H1 (cell line): ENCODE measurements around the gene CIB4. TPM values are rescaled to one million over a fixed set of nuclear protein-coding genes. Genes with fewer than 3 reads are reported as not detected.
A peak's percentile ranks its signal among the peaks of the same experiment; 100 is the strongest.

Source experiments
- CTCF ChIA-PET: fragments of 300-600 bp; sonication (Branson Sonifier 250); formaldehyde crosslinking; loops from one replicate; lab custom pipeline; 2021; ENCODE audit not compliant: partially characterized antibody; lab: Charles Lee
- POLR2A ChIA-PET: fragments of 300-600 bp; sonication (Branson Sonifier 250); formaldehyde crosslinking; loops from one replicate; lab custom pipeline; 2021; ENCODE audit warnings: inconsistent platforms; ENCODE audit not compliant: partially characterized antibody; lab: Charles Lee
- DNase-seq, 2 experiments: peaks; one replicate each; pipeline versions ENCODE4 v3.0.0 to v3.0.0-alpha.2; 2010 to 2022; ENCODE audit warnings: low spot score in 2 of 2, low read depth in 1 of 2, mixed read lengths in 1 of 2
- FAIRE-seq: peaks from 2 replicates; lab custom pipeline; 2011; peaks lifted over from hg19 to GRCh38; lab: Jason Lieb, UNC
- H2AFZ ChIP-seq: 2 replicates; pipeline ENCODE4 v1.8.1; 2012; ENCODE audit warnings: low read length, inconsistent platforms
- H2AK5ac ChIP-seq: 2 replicates; pipeline ENCODE4 v1.6.1; 2013; ENCODE audit warnings: low read depth, low read length
- H2BK120ac ChIP-seq: replicated peaks from 2 replicates; pipeline ENCODE3; 2013; ENCODE audit warnings: low read depth, low read length, inconsistent platforms
- H2BK12ac ChIP-seq: 2 replicates; pipeline ENCODE4 v1.6.1; 2013; ENCODE audit warnings: low read depth, low read length
- H2BK15ac ChIP-seq: 2 replicates; pipeline ENCODE4 v1.6.1; 2013; ENCODE audit warnings: low read length
- H2BK20ac ChIP-seq: 2 replicates; pipeline ENCODE4 v1.6.1; 2013; ENCODE audit warnings: low read length
- H2BK5ac ChIP-seq: 2 replicates; pipeline ENCODE4 v1.6.1; 2013; ENCODE audit warnings: low read depth, low read length
- H3K14ac ChIP-seq: 2 replicates; pipeline ENCODE4 v1.6.1; 2013; ENCODE audit warnings: inconsistent platforms; ENCODE audit not compliant: insufficient read length
- H3K18ac ChIP-seq: 2 replicates; pipeline ENCODE4 v1.6.1; 2013; ENCODE audit warnings: low read length; ENCODE audit errors: extremely low read depth
- H3K23ac ChIP-seq: 2 replicates; pipeline ENCODE4 v1.6.1; 2013; ENCODE audit warnings: inconsistent platforms; ENCODE audit not compliant: insufficient read length
- H3K23me2 ChIP-seq: 2 replicates; pipeline ENCODE4 v1.6.1; 2013; ENCODE audit warnings: low read depth, low read length
- H3K27ac ChIP-seq: 2 replicates; pipeline ENCODE4 v1.6.1; 2011; ENCODE audit warnings: low read depth, low read length, inconsistent platforms
- H3K27me3 ChIP-seq, 4 experiments: replicated peaks in 1 of 4; 1 replicate in 1 of 4; 2 replicates in 3 of 4; pipeline versions ENCODE4 v1.6.1 to v1.8.1; 2011 to 2013; ENCODE audit warnings: low read length in 3 of 4, mild to moderate bottlenecking in 3 of 4, inconsistent platforms in 2 of 4, mixed read lengths in 2 of 4, moderate library complexity in 1 of 4; ENCODE audit not compliant: control insufficient read depth in 3 of 4, insufficient read depth in 3 of 4; ENCODE audit errors: extremely low read depth in 1 of 4
- H3K36me3 ChIP-seq, 4 experiments: 2 replicates each; pipeline versions ENCODE4 v1.6.1 to v1.8.1; 2011 to 2013; ENCODE audit warnings: mild to moderate bottlenecking in 4 of 4, low read length in 3 of 4, moderate library complexity in 2 of 4, control low read depth in 1 of 4, inconsistent platforms in 1 of 4; ENCODE audit not compliant: insufficient read depth in 4 of 4, control insufficient read depth in 2 of 4
- H3K4ac ChIP-seq: replicated peaks from 2 replicates; pipeline ENCODE3; 2013; ENCODE audit warnings: low read length, low read depth, mixed read lengths, inconsistent platforms; ENCODE audit not compliant: insufficient read length
- H3K4me1 ChIP-seq, 4 experiments: replicated peaks in 1 of 4; 1 replicate in 1 of 4; 2 replicates in 3 of 4; pipeline versions ENCODE4 v1.6.1 to v1.8.1; 2011 to 2013; ENCODE audit warnings: low read length in 3 of 4, inconsistent platforms in 2 of 4, mixed read lengths in 1 of 4; ENCODE audit not compliant: insufficient read depth in 4 of 4, control insufficient read depth in 3 of 4
- H3K4me2 ChIP-seq, 2 experiments: 2 replicates each; pipeline versions ENCODE4 v1.6.1 to v1.8.1; 2011 to 2013; ENCODE audit warnings: low read depth in 2 of 2, low read length in 2 of 2, control low read depth in 1 of 2, inconsistent platforms in 1 of 2, mild to moderate bottlenecking in 1 of 2; ENCODE audit not compliant: insufficient read depth in 1 of 2
- H3K4me3 ChIP-seq, 4 experiments: fragments of 200-600, 300-600 bp in 1 of 4; sonication (generic), shearing (Covaris generic), sonication (Bioruptor Twin) in 1 of 4; 2 replicates each; pipeline versions ENCODE4 v1.5.1 to v1.8.1; 2011 to 2016; ENCODE audit warnings: low read length in 4 of 4, low read depth in 3 of 4, control low read depth in 2 of 4, inconsistent platforms in 2 of 4, mild to moderate bottlenecking in 2 of 4, mixed read lengths in 1 of 4, moderate library complexity in 1 of 4; ENCODE audit not compliant: insufficient read depth in 2 of 4; ENCODE audit errors: extremely low read depth in 1 of 4
- H3K56ac ChIP-seq: replicated peaks from 2 replicates; pipeline ENCODE3; 2013; ENCODE audit warnings: low read depth, mild to moderate bottlenecking, mixed read lengths, low read length, inconsistent platforms; ENCODE audit not compliant: insufficient read length
- H3K79me1 ChIP-seq: 2 replicates; pipeline ENCODE4 v1.6.1; 2013; ENCODE audit warnings: low read depth, low read length, control low read depth
- H3K79me2 ChIP-seq, 2 experiments: 2 replicates each; pipeline versions ENCODE4 v1.6.1 to v1.8.1; 2012 to 2013; ENCODE audit warnings: low read length in 2 of 2, mild to moderate bottlenecking in 2 of 2, inconsistent platforms in 1 of 2; ENCODE audit not compliant: insufficient read depth in 2 of 2, control insufficient read depth in 1 of 2
- H3K9ac ChIP-seq, 4 experiments: replicated peaks in 1 of 4; 1 replicate in 1 of 4; 2 replicates in 3 of 4; pipeline versions ENCODE4 v1.6.1 to v1.8.1; 2011 to 2013; ENCODE audit warnings: low read depth in 3 of 4, low read length in 3 of 4, control low read depth in 2 of 4, mild to moderate bottlenecking in 2 of 4, moderate library complexity in 2 of 4, inconsistent platforms in 1 of 4; ENCODE audit errors: extremely low read depth in 1 of 4
- H3K9me3 ChIP-seq, 2 experiments: 2 replicates each; pipeline versions ENCODE4 v1.6.1 to v1.8.1; 2012 to 2013; ENCODE audit warnings: mild to moderate bottlenecking in 2 of 2, moderate library complexity in 2 of 2, control low read depth in 1 of 2, inconsistent platforms in 1 of 2, low read depth in 1 of 2, low read length in 1 of 2, mixed read lengths in 1 of 2; ENCODE audit not compliant: insufficient read depth in 2 of 2
- H4K20me1 ChIP-seq, 2 experiments: replicated peaks in 1 of 2; 2 replicates each; pipeline versions ENCODE3 to v1.8.1; 2011 to 2013; ENCODE audit warnings: inconsistent platforms in 2 of 2, low read length in 2 of 2, mild to moderate bottlenecking in 1 of 2; ENCODE audit not compliant: insufficient read depth in 2 of 2, control insufficient read depth in 1 of 2
- H4K5ac ChIP-seq: 2 replicates; pipeline ENCODE4 v1.6.1; 2013; ENCODE audit warnings: low read length, low read depth, mixed read lengths, inconsistent platforms; ENCODE audit not compliant: insufficient read length
- H4K8ac ChIP-seq: 2 replicates; pipeline ENCODE4 v1.8.0; 2013; ENCODE audit warnings: mild to moderate bottlenecking, moderate library complexity, low read length, inconsistent platforms; ENCODE audit not compliant: insufficient read depth; ENCODE audit errors: extremely low read depth
- H4K91ac ChIP-seq: replicated peaks from 2 replicates; pipeline ENCODE3; 2013; ENCODE audit warnings: low read length, mixed read lengths, inconsistent platforms; ENCODE audit not compliant: insufficient read length
- CHD1 ChIP-seq: IDR thresholded peaks from 2 replicates; pipeline ENCODE4 v1.6.1; 2012; ENCODE audit warnings: low read depth, low read length, improper control_type of control experiment
- CHD2 ChIP-seq: IDR thresholded peaks from 2 replicates; pipeline ENCODE4 v1.6.1; 2012; ENCODE audit warnings: low read length, improper control_type of control experiment
- CREB1 ChIP-seq: IDR thresholded peaks from 2 replicates; pipeline ENCODE4 v1.6.1; 2012; ENCODE audit warnings: inconsistent platforms
- GABPA ChIP-seq: IDR thresholded peaks from 2 replicates; pipeline ENCODE4 v1.6.1; 2011; ENCODE audit warnings: mild to moderate bottlenecking, low read length, moderate library complexity, borderline replicate concordance; ENCODE audit not compliant: insufficient read depth
- MAX ChIP-seq: IDR thresholded peaks from 2 replicates; pipeline ENCODE4 v1.6.1; 2012; ENCODE audit warnings: inconsistent platforms
- POLR2A ChIP-seq, 2 experiments: IDR thresholded peaks; 1 replicate in 1 of 2; 2 replicates in 1 of 2; pipeline ENCODE4 v1.6.1; 2011; ENCODE audit warnings: low read depth in 2 of 2, low read length in 2 of 2, mild to moderate bottlenecking in 2 of 2; ENCODE audit errors: control extremely low read depth in 1 of 2
- POLR2AphosphoS5 ChIP-seq: IDR thresholded peaks from 2 replicates; pipeline ENCODE4 v1.6.1; 2011; ENCODE audit warnings: low read depth, low read length
- RAD21 ChIP-seq, 2 experiments: IDR thresholded peaks in 1 of 2; conservative IDR thresholded peaks in 1 of 2; 2 replicates each; pipeline ENCODE4 v1.6.1; 2011; ENCODE audit warnings: low read depth in 2 of 2, low read length in 2 of 2, improper control_type of control experiment in 1 of 2, inconsistent platforms in 1 of 2, mild to moderate bottlenecking in 1 of 2, moderate library complexity in 1 of 2
- SIN3A ChIP-seq, 2 experiments: IDR thresholded peaks in 1 of 2; conservative IDR thresholded peaks in 1 of 2; 2 replicates each; pipeline ENCODE4 v1.6.1; 2011 to 2012; ENCODE audit warnings: low read length in 2 of 2, improper control_type of control experiment in 1 of 2, low read depth in 1 of 2, mild to moderate bottlenecking in 1 of 2
- SP1 ChIP-seq: IDR thresholded peaks from 2 replicates; pipeline ENCODE4 v1.6.1; 2011; ENCODE audit warnings: low read depth, low read length
- SP4 ChIP-seq: IDR thresholded peaks from 2 replicates; pipeline ENCODE4 v1.6.1; 2012; ENCODE audit warnings: low read length, inconsistent platforms
- SRF ChIP-seq: IDR thresholded peaks from 2 replicates; pipeline ENCODE4 v1.6.1; 2011; ENCODE audit warnings: mild to moderate bottlenecking, low read depth, low read length, moderate library complexity
- TBP ChIP-seq: IDR thresholded peaks from 2 replicates; pipeline ENCODE4 v1.6.1; 2011; ENCODE audit warnings: low read depth, low read length, improper control_type of control experiment
- ZNF274 ChIP-seq: IDR thresholded peaks from 2 replicates; pipeline ENCODE4 v1.7.0; 2012; ENCODE audit warnings: low read length, borderline replicate concordance; ENCODE audit errors: extremely low read depth
- WGBS, 2 experiments: shearing (Covaris generic) in 1 of 2; methylation state at CpG; one replicate each; pipeline versions ENCODE4 v1.1.6 to v1.1.7; 2013 to 2015; ENCODE audit warnings: low lambda C conversion rate in 2 of 2, mixed read lengths in 2 of 2, inconsistent platforms in 1 of 2, low coverage in 1 of 2, missing lambda C conversion rate in 1 of 2; ENCODE audit not compliant: insufficient replicate concordance in 2 of 2, insufficient coverage in 1 of 2, insufficient read length in 1 of 2; ENCODE audit errors: extremely low coverage in 1 of 2, missing lambda C conversion rate in 1 of 2; 5-methylcytosine and 5-hydroxymethylcytosine counted together
- polyA plus RNA-seq, 7 experiments: library from polyadenylated mRNA; depleted of rRNA in 3 of 7; stranded (reverse) in 5 of 7; unstranded in 2 of 7; fragments of >200 nt in 5 of 7; fragments of 200-250 nt in 2 of 7; gene quantifications; 1 replicate in 5 of 7; 2 replicates in 1 of 7; 4 replicates in 1 of 7; pipeline versions ENCODE4 v1.2.1 to v1.2.3, GENCODE V29; 2011 to 2013; ENCODE audit warnings: missing spikeins in 2 of 7, mixed read lengths in 2 of 7
- total RNA-seq: library from RNA; stranded (reverse); fragmentation: NEBNext Ultra II Directional; extraction: Animal tissue kit (Norgen Biotek cat#: 25700); gene quantifications from 2 replicates; pipeline ENCODE4 v1.2.1, GENCODE V29; 2021

The CIB4 gene
- total and polyA plus RNA-seq, 2 of the 8 experiments (the other 6 are each of a cell fraction or from before 2014, with no cell fraction given): not detected

GRCh38 chr2:26575836-26576564 lies 65.2 kb downstream of the CIB4 start:
- no peak for FAIRE-seq
- Histone ChIP-seq H3K56ac (no peak overlapping the region), H3K4me2 (no peak overlapping the region), H2BK5ac (no peak overlapping the region), H3K79me2 (no peaks in the 10 kb centered on the region), H4K91ac (no peak overlapping the region), H2AFZ (no peak overlapping the region), H3K27me3 (peaks cover 0 to 2% (median under 1%) of the 10 kb centered on the region in 4 experiments; a peak in 3 of 7 replicates), H2BK20ac (no peak overlapping the region), H3K14ac (no peak overlapping the region), H3K18ac (no peak overlapping the region), H3K27ac (no peak overlapping the region), H4K5ac (no peak overlapping the region), H4K8ac (peak overlapping the region; percentile 6; the same call in 1 of the 2 replicates), H2AK5ac (no peak overlapping the region), H3K4me3 (no peak overlapping the region), H2BK12ac (no peak overlapping the region), H4K20me1 (no peaks in the 10 kb centered on the region), H3K4me1 (peaks cover 0 to 3% (median 2%) of the 10 kb centered on the region in 4 experiments; a peak in 2 of 7 replicates), H3K36me3 (no peaks in the 10 kb centered on the region), H3K9ac (no peak overlapping the region), H3K23me2 (no peaks in the 10 kb centered on the region), H2BK120ac (no peak overlapping the region), H2BK15ac (no peak overlapping the region), H3K23ac (no peak overlapping the region), H3K9me3 (no peaks in the 10 kb centered on the region), H3K79me1 (no peaks in the 10 kb centered on the region), H3K4ac (no peak overlapping the region)
- DNase-seq: no peak
- 88% methylated on average over 15 of the region's 17 CpGs; no CpG with 5 or more reads in 1 of the 2 experiments for WGBS, 2 experiments
- POLR2A ChIA-PET: interaction anchor here (1.4 kb wide), 1 partner anchor 9 kb away, joined by 3 read pairs; no protein-coding TSS in a partner anchor
- CTCF ChIA-PET: interaction anchor here (0.9 to 10.9 kb wide), 14 partner anchors 9 to 107 kb away, joined by 3 to 159 read pairs (median 8); partner anchors contain the start of gene OTOF
- TF ChIP-seq GABPA: no peak
- TF ChIP-seq POLR2A (IDR thresholded peaks at IDR 0.05; ENCODE audit: control extremely low read depth in 1 of 2, low read depth in 2 of 2, low read length in 2 of 2): no peak
- no peak for TF ChIP-seq SP4
- TF ChIP-seq CHD1: no peak
- TF ChIP-seq SIN3A (conservative IDR thresholded peaks at IDR 0.05 in 1 of 2, IDR thresholded peaks at IDR 0.05 in 1 of 2; ENCODE audit: low read depth in 1 of 2, low read length in 2 of 2): no peak
- TF ChIP-seq RAD21 (IDR thresholded peaks at IDR 0.05 in 1 of 2, conservative IDR thresholded peaks at IDR 0.05 in 1 of 2; ENCODE audit: low read depth in 2 of 2, low read length in 2 of 2): no peak
- TF ChIP-seq CHD2: no peak
- TF ChIP-seq TBP: no peak
- TF ChIP-seq ZNF274: no peak
- TF ChIP-seq POLR2AphosphoS5: no peak
- TF ChIP-seq MAX: no peak
- TF ChIP-seq SRF: no peak
- TF ChIP-seq CREB1: no peak
- TF ChIP-seq SP1: no peak
